GM19372 (cell line): ENCODE data around the gene AUTS2.

Experiments
- ATAC-seq: cut with Tn5 transposase; IDR thresholded peaks from one replicate; pipeline ENCODE4 v1.9.1; 2021; ENCODE audit warnings: mild to moderate bottlenecking, low read depth, moderate library complexity; ENCODE audit not compliant: unreplicated experiment

Gene AUTS2

GRCh38 chr7:70458745-70459144 lies 860.5 kb downstream of the AUTS2 start:
- no peak for ATAC-seq

- no peak for ATAC-seq
Observed at GRCh38 chr7:70459546-70459945, 861.3 kb downstream of the AUTS2 start.

DNA sequence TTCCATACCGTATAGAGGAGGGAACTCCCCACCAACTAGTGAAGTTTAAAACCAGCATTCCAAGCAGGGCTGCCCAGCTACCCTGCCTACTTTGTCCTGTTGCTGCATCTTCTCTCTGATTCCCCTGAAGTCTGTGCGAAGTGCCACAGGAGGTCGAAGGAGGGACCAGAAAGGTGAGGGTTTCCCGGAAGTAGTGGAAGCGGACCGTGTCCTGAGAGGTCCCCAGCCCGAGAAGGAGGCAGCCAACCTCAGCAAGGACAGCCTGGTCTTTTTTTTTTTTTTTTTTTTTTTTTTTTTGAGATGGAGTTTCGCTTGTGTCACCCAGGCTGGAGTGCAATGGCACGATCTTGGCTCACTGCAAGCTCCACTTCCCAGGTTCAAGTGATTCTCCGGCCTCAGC lies 861.8 kb downstream of the AUTS2 start:
- ATAC-seq: no peak

GRCh38 chr7:70460562-70460961 lies 862.3 kb downstream of the AUTS2 start:
- ATAC-seq: no peak

DNA sequence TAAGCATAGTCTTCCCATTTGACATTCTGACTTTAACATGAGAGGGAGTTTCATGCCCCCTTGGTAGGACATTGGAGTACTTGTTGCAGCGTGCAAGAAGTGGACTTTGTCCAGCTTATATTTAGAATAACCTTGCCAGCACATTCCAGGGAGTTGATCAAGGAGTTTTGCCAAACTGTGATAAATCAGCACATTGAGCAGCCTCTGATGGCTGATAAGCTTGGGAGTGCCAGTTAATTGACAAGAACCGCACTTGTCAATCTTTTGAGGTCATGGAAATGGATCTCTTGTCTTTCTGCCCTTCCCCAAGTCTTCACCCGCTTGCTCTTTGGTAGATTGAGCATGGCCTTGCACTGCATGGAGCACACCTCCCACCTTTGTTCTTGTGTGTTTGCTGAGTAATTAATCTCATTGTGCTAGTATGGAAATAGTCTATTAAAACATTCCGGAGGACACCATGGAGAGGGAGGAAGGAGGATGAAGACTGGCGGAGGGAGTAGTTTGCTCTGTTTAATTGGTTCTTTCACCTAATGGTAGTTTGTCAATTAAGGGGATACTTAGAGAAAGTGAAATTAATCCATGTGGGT lies 865.2 kb downstream of the AUTS2 start:
- ATAC-seq: no peak

GRCh38 chr7:70466725-70467364 lies 868.6 kb downstream of the AUTS2 start:
- ATAC-seq: no peak

DNA sequence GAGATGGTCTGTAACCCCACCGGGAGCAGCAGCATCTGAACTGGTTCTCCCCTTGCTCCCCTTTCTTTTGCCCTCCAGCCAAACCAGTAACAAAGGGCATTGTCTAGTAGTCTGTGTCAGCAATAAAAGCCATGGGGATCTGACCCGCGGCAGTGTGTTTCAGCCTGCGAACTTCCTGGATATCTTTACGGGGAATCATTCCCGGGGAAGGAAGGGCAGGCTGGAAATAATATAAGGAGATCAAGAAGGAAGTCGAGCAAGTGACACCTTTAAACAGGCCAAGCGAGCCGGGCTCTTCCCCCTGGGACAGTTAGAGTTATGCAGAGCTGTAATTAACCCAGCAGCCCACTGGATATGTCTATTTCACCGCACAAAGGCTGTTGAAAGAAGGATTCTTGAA lies 872.5 kb downstream of the AUTS2 start:
- ATAC-seq: no peak

DNA sequence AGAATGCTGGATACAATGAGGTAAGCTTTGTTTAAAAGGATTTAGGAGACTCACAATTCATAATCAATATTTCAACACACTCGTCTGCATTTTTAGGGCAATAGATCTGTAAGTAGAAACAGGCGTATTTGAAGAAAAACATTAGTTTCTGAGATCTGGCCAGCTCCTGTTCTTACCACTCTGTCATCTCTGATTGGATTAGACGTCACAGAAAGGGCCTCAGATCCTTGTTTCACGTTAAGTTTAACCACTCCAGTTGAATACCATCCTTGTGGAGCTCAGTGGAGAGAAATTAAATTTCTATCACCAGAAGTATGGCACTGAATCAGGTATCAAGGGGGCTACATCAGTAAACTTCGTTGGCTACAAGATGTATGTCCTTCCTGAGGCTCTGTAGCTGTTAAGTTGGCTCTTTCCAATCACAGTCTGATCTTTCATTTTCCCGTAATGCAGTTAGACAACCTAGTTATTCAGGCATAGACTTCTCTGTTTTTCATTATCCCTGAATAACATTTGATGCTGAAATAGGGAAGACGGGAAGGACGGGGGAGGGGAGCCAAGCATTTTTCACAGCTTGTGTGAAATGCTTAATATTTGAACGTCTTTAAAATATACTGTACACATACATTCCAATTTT lies 874.4 kb downstream of the AUTS2 start:
- no peak for ATAC-seq

- ATAC-seq: no peak
Observed at GRCh38 chr7:70474639-70475234, 876.5 kb downstream of the AUTS2 start.

- no peak for ATAC-seq
Observed at GRCh38 chr7:70477036-70478010, 879.0 kb downstream of the AUTS2 start.

DNA sequence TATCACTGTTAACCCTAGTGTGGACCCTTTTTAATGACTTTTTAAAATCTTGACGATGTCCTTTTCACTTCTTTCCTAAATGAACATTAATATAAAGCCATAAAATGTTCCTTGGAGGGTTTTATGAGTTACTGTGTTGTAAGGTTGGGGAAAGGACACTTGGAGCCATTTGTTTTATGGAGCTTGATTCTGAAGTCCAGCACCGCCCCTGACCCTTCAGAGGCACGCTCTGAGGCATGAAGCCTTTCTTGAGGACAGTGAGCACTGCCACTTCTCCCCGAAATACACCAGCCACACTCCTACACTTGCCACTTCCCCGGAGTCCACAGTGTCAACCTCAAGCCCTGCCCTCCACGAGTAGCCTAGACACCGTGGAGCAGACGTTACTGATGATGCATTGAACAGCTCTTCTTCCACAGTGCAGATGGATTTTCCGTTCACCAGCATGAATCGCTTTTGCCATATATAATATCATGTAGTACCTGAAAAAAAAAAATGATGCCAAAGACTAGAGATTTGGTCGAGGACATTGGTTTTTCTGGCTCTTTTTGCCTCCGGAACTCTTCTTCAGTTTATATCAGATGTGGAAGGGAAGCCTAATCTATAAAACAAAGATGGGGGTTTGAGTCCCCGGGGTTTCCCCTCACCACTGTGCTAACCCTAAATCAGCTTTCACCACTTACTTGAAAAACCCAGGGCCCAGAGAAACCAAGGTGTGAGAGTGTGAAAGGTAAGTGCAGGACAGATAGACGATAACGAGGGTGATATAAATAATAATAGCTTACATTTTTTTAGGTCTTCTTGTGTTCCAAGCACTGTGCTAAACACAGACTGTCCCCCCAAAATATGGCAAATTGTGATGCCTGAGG lies 881.1 kb downstream of the AUTS2 start:
- no peak for ATAC-seq

GRCh38 chr7:70480927-70481569 lies 882.8 kb downstream of the AUTS2 start:
- ATAC-seq: no peak

- no peak for ATAC-seq
Observed at GRCh38 chr7:70481570-70482123, 883.4 kb downstream of the AUTS2 start.

DNA sequence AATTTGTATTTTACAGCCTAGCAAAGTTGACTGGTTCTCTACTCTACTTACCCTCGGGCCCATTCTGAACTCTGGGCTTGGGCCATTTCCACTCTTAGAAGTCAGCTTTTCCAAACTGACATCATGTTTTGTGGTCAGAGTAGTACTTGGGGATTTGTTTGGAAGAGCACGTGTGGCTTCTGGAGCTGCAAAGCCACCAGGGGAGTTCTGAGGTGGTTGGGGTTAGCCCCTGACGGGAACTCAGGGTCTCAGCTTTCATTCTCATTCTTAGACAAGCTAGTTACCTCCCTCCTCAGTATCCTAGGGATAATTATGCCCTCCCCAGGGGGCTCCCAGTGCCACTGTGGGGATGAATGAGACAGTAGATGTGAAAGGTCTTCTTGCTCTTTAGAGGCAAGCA lies 886.0 kb downstream of the AUTS2 start:
- no peak for ATAC-seq

GRCh38 chr7:70486977-70487376 lies 888.7 kb downstream of the AUTS2 start:
- no peak for ATAC-seq

GRCh38 chr7:70487428-70487827 lies 889.2 kb downstream of the AUTS2 start:
- ATAC-seq: no peak

DNA sequence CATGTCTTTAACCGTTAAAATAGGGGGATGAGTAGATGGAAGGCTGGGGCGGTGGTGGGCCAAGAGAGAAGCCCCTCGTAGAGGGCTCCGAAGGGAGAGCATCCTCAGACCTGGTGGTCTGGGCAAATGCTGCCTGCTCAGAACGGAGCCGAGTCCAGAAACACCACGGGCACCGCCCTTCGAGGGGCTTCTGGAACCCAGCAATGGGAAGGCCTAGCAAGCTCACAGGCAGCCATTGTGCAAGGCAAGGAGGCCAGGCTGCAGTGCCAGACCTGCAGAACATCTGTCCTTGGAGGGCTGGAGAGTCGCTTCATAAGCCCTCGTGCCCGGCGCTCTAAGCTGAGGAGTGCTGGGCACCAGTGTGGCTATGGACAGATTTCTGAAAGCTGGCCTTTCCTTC lies 889.6 kb downstream of the AUTS2 start:
- no peak for ATAC-seq

- ATAC-seq: no peak
Observed at GRCh38 chr7:70489813-70490212, 891.5 kb downstream of the AUTS2 start.

- ATAC-seq: no peak
Observed at GRCh38 chr7:70492625-70493024, 894.4 kb downstream of the AUTS2 start.
